HCT116 (cell line): ENCODE data around the gene ADA. TPM values are rescaled to one million over a fixed set of nuclear protein-coding genes. Genes with fewer than 3 reads are reported as not detected.

Experiments used
- ATAC-seq: fragments of 200-7000 bp; cut with Tn5 transposase; 2 replicates; pipeline ENCODE4 v1.9.1; 2020; ENCODE audit warnings: mild to moderate bottlenecking, moderate library complexity
- BruUV-seq: library from RNA; stranded (reverse); fragments of 400-500 nt; replicated peaks from 2 replicates; lab custom pipeline; 2021; lab: Mats Ljungman, UMichigan
- CTCF ChIA-PET: fragments of 300-600 bp; sonication (Branson Sonifier 250); formaldehyde crosslinking; loops from one replicate; lab custom pipeline; 2021; ENCODE audit warnings: antibody characterized with exemption; lab: Charles Lee
- POLR2A ChIA-PET: fragments of 300-600, 350-600 bp; sonication (Branson Sonifier 250); formaldehyde crosslinking; loops from one replicate; lab custom pipeline; 2021; ENCODE audit warnings: antibody characterized with exemption; lab: Charles Lee
- RAD21 ChIA-PET, 2 experiments: fragments of 300-600 bp; sonication (Branson Sonifier 250); formaldehyde crosslinking; loops; one replicate each; lab custom pipeline; 2023; ENCODE audit warnings: low total read pairs in 2 of 2; ENCODE audit not compliant: uncharacterized antibody in 2 of 2, unreplicated experiment in 2 of 2, low non-redundant PET in 1 of 2; lab: Charles Lee
- DNase-seq: peaks from one replicate; pipeline ENCODE4 v3.0.0-alpha.2; 2010; ENCODE audit warnings: low read depth, low spot score
- H2AFZ ChIP-seq: fragments of 200-600 bp; shearing (Covaris generic), sonication (generic); 2 replicates; pipeline ENCODE4 v1.6.1; 2017; ENCODE audit warnings: low read depth, mixed run types, mixed read lengths, antibody characterized with exemption, low read length; ENCODE audit not compliant: poor library complexity, severe bottlenecking
- H3K27ac ChIP-seq: 2 replicates; pipeline ENCODE4 v1.5.1; 2012; ENCODE audit warnings: low read depth, low read length
- H3K27me3 ChIP-seq: fragments of 200-600 bp; sonication (generic); 2 replicates; pipeline ENCODE4 v1.6.1; 2016; ENCODE audit warnings: mixed run types, low read length, mixed read lengths; ENCODE audit not compliant: insufficient read depth
- H3K36me3 ChIP-seq, 2 experiments: fragments of 200-500 bp in 1 of 2; fragments of 200-600 bp in 1 of 2; sonication (Bioruptor generic) in 1 of 2; sonication (generic) in 1 of 2; 2 replicates each; pipeline versions ENCODE4 v1.5.1 to v1.6.1; 2014 to 2016; ENCODE audit warnings: low read length in 2 of 2, inconsistent platforms in 1 of 2, mixed read lengths in 1 of 2, mixed run types in 1 of 2; ENCODE audit not compliant: insufficient read depth in 2 of 2, control insufficient read depth in 1 of 2
- H3K4me1 ChIP-seq, 2 experiments: fragments of 200-600 bp in 1 of 2; sonication (generic) in 1 of 2; 2 replicates each; pipeline versions ENCODE4 v1.5.1 to v1.6.1; 2012 to 2017; ENCODE audit warnings: low read length in 2 of 2, inconsistent platforms in 1 of 2, mild to moderate bottlenecking in 1 of 2, mixed read lengths in 1 of 2, mixed run types in 1 of 2, moderate library complexity in 1 of 2; ENCODE audit not compliant: insufficient read depth in 2 of 2, control insufficient read depth in 1 of 2
- H3K4me2 ChIP-seq: fragments of 200-600 bp; sonication (generic); 2 replicates; pipeline ENCODE4 v1.6.1; 2017; ENCODE audit warnings: mixed run types, low read length, mixed read lengths
- H3K4me3 ChIP-seq, 2 experiments: fragments of 200-600 bp in 1 of 2; sonication (generic) in 1 of 2; replicated peaks in 1 of 2; 2 replicates each; pipeline ENCODE4 v1.5.1; 2011 to 2016; ENCODE audit warnings: low read length in 2 of 2, control low read depth in 1 of 2, low read depth in 1 of 2, mild to moderate bottlenecking in 1 of 2, mixed read lengths in 1 of 2, mixed run types in 1 of 2
- H3K79me2 ChIP-seq: fragments of 200-600 bp; sonication (generic); 2 replicates; pipeline ENCODE4 v1.6.1; 2017; ENCODE audit warnings: mild to moderate bottlenecking, mixed run types, low read length, moderate library complexity, mixed read lengths; ENCODE audit not compliant: insufficient read depth
- H3K9ac ChIP-seq: fragments of 200-600 bp; sonication (generic); 2 replicates; pipeline ENCODE4 v1.6.1; 2016; ENCODE audit warnings: low read length, mixed read lengths
- H3K9me2 ChIP-seq: fragments of 200-600 bp; sonication (generic), shearing (Covaris generic); 2 replicates; pipeline ENCODE4 v1.6.1; 2017; ENCODE audit warnings: mixed run types, mild to moderate bottlenecking, moderate library complexity; ENCODE audit not compliant: insufficient read depth
- H3K9me3 ChIP-seq, 2 experiments: fragments of 200-500 bp in 1 of 2; fragments of 200-600 bp in 1 of 2; sonication (Bioruptor generic) in 1 of 2; sonication (generic) in 1 of 2; 2 replicates each; pipeline ENCODE4 v1.6.1; 2014 to 2017; ENCODE audit warnings: low read length in 2 of 2, mixed read lengths in 2 of 2, inconsistent platforms in 1 of 2, low read depth in 1 of 2, mild to moderate bottlenecking in 1 of 2, mixed run types in 1 of 2, moderate library complexity in 1 of 2; ENCODE audit not compliant: control insufficient read depth in 1 of 2, insufficient read depth in 1 of 2
- H4K20me1 ChIP-seq: fragments of 200-600 bp; sonication (generic), shearing (Covaris generic); 2 replicates; pipeline ENCODE4 v1.6.1; 2017; ENCODE audit warnings: mixed run types, mild to moderate bottlenecking, moderate library complexity; ENCODE audit not compliant: insufficient read depth
- CEBPB ChIP-seq: IDR thresholded peaks from 2 replicates; pipeline ENCODE4 v1.6.1; 2012; ENCODE audit warnings: low read depth
- CTCF ChIP-seq, 3 experiments: fragments of 200-600 bp in 1 of 3; sonication (generic) in 1 of 3; IDR thresholded peaks in 2 of 3; conservative IDR thresholded peaks in 1 of 3; 2 replicates each; pipeline ENCODE4 v1.5.1; 2012 to 2017; ENCODE audit warnings: low read depth in 2 of 3, low read length in 2 of 3, antibody characterized with exemption in 1 of 3, borderline replicate concordance in 1 of 3, control low read depth in 1 of 3, mild to moderate bottlenecking in 1 of 3, mixed read lengths in 1 of 3, mixed run types in 1 of 3, moderate library complexity in 1 of 3; ENCODE audit not compliant: insufficient read depth in 1 of 3
- EGR1 ChIP-seq: IDR thresholded peaks from 2 replicates; pipeline ENCODE4 v1.6.1; 2012; ENCODE audit warnings: low read depth
- FOSL1 ChIP-seq: IDR thresholded peaks from 2 replicates; pipeline ENCODE4 v1.6.1; 2012; ENCODE audit warnings: low read depth
- RAD21 ChIP-seq: IDR thresholded peaks from 2 replicates; pipeline ENCODE4 v1.6.1; 2012; ENCODE audit warnings: low read depth, mild to moderate bottlenecking
- SP1 ChIP-seq: IDR thresholded peaks from 2 replicates; pipeline ENCODE4 v1.6.1; 2012; ENCODE audit warnings: low read depth
- TCF7L2 ChIP-seq: IDR thresholded peaks from 2 replicates; pipeline ENCODE4 v1.7.0; 2011; ENCODE audit warnings: borderline replicate concordance, inconsistent platforms; ENCODE audit not compliant: insufficient read depth, insufficient read length; ENCODE audit errors: extremely low read depth
- YY1 ChIP-seq: IDR thresholded peaks from 2 replicates; pipeline ENCODE4 v1.6.1; 2011; ENCODE audit warnings: low read length, low read depth, moderate library complexity, mild to moderate bottlenecking; ENCODE audit not compliant: insufficient replicate concordance; ENCODE audit errors: extremely low read depth
- ZBTB33 ChIP-seq: IDR thresholded peaks from 2 replicates; pipeline ENCODE4 v1.6.1; 2011; ENCODE audit warnings: mild to moderate bottlenecking, low read length, moderate library complexity; ENCODE audit not compliant: insufficient replicate concordance; ENCODE audit errors: extremely low read depth
- intact Hi-C: fragments of 100-400 bp; cut with micrococcal nuclease; formaldehyde crosslinking; loops from 2 replicates; pipeline ENCODE4 v1.10.0; 2022
- total RNA-seq: library from RNA; stranded (reverse); gene quantifications from one replicate; pipeline ENCODE4 v1.2.1, GENCODE V29; 2021; ENCODE audit not compliant: unreplicated experiment
- TF ChIP-seq, protein P1 (sequence below): IDR thresholded peaks from 2 replicates; pipeline ENCODE4 v1.6.1; 2012; ENCODE audit warnings: low read depth

ADA gene
- total RNA-seq, 1 experiment from 2014 or later, result 25.9 TPM

GRCh38 chr20:44596010-44596409 lies 55.5 kb downstream of the ADA start:
- Histone ChIP-seq H3K9me2 (no peaks in the 10 kb centered on the region), H3K79me2 (no peaks in the 10 kb centered on the region), H4K20me1 (no peaks in the 10 kb centered on the region), H3K4me3 (no peak overlapping the region), H3K36me3 (no peaks in the 10 kb centered on the region; a peak in 1 of 4 replicates), H3K9ac (no peak overlapping the region), H3K27ac (no peak overlapping the region), H3K9me3 (no peaks in the 10 kb centered on the region), H3K27me3 (no peaks in the 10 kb centered on the region), H3K4me2 (no peak overlapping the region), H3K4me1 (peaks cover 0 to 3% of the 10 kb centered on the region in 2 experiments; a peak in 1 of 4 replicates), H2AFZ (no peak overlapping the region)
- ChIA-PET POLR2A (no interaction called here), RAD21 (no interaction called here), CTCF (no interaction called here)
- TF ChIP-seq ZBTB33 (no peak), CEBPB (no peak), RAD21 (no peak), CTCF (IDR thresholded peaks at IDR 0.05 in 2 of 3, conservative IDR thresholded peaks at IDR 0.05 in 1 of 3; ENCODE audit: borderline replicate concordance in 1 of 3, insufficient read depth in 1 of 3, low read depth in 2 of 3, low read length in 2 of 3) (no peak), EGR1 (no peak), SP1 (no peak), YY1 (no peak), FOSL1 (no peak), TCF7L2 (no peak)
- TF ChIP-seq, protein P1, sequence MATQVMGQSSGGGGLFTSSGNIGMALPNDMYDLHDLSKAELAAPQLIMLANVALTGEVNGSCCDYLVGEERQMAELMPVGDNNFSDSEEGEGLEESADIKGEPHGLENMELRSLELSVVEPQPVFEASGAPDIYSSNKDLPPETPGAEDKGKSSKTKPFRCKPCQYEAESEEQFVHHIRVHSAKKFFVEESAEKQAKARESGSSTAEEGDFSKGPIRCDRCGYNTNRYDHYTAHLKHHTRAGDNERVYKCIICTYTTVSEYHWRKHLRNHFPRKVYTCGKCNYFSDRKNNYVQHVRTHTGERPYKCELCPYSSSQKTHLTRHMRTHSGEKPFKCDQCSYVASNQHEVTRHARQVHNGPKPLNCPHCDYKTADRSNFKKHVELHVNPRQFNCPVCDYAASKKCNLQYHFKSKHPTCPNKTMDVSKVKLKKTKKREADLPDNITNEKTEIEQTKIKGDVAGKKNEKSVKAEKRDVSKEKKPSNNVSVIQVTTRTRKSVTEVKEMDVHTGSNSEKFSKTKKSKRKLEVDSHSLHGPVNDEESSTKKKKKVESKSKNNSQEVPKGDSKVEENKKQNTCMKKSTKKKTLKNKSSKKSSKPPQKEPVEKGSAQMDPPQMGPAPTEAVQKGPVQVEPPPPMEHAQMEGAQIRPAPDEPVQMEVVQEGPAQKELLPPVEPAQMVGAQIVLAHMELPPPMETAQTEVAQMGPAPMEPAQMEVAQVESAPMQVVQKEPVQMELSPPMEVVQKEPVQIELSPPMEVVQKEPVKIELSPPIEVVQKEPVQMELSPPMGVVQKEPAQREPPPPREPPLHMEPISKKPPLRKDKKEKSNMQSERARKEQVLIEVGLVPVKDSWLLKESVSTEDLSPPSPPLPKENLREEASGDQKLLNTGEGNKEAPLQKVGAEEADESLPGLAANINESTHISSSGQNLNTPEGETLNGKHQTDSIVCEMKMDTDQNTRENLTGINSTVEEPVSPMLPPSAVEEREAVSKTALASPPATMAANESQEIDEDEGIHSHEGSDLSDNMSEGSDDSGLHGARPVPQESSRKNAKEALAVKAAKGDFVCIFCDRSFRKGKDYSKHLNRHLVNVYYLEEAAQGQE, result no peak
- DNase-seq, result no peak
- BruUV-seq, result no TSS peak
- ATAC-seq, result no peak
- intact Hi-C loops, result no loop called here
